Activated B cell treated with CpG ODN at 0.5 μM for 24 hours (primary cell): ENCODE data around the gene SIAH3. TPM values are rescaled to one million over a fixed set of nuclear protein-coding genes. Genes with fewer than 3 reads are reported as not detected.

Experiments used
- ATAC-seq: fragments of 200-7000 bp; cut with Tn5 transposase; one replicate; pipeline ENCODE4 v1.10.0; 2021; ENCODE audit warnings: low read depth, mild to moderate bottlenecking, moderate library complexity
- CTCF ChIA-PET: fragments of 350-600 bp; sonication (Branson Sonifier 250); formaldehyde crosslinking; loops from one replicate; lab custom pipeline; 2021; ENCODE audit warnings: antibody characterized with exemption; lab: Charles Lee
- POLR2A ChIA-PET: fragments of 350-600 bp; sonication (Branson Sonifier 250); formaldehyde crosslinking; loops from one replicate; lab custom pipeline; 2021; ENCODE audit warnings: antibody characterized with exemption; lab: Charles Lee
- DNase-seq: peaks from one replicate; pipeline ENCODE4 v3.0.0; 2022
- H3K27ac Mint-ChIP-seq: one replicate; pipeline ENCODE4 v1.8.0; 2020; ENCODE audit warnings: mixed read lengths
- H3K27me3 Mint-ChIP-seq: one replicate; pipeline ENCODE4 v1.8.0; 2021; ENCODE audit warnings: mixed read lengths
- H3K36me3 Mint-ChIP-seq: one replicate; pipeline ENCODE4 v1.8.0; 2021; ENCODE audit warnings: low read depth, mixed read lengths
- H3K4me1 Mint-ChIP-seq: one replicate; pipeline ENCODE4 v1.8.0; 2021; ENCODE audit warnings: mixed read lengths
- H3K4me3 Mint-ChIP-seq: one replicate; pipeline ENCODE4 v1.8.0; 2020; ENCODE audit warnings: mild to moderate bottlenecking, mixed read lengths
- H3K9me3 Mint-ChIP-seq: one replicate; pipeline ENCODE4 v1.8.0; 2020; ENCODE audit warnings: mixed read lengths
- intact Hi-C: fragments of 100-400 bp; cut with micrococcal nuclease; formaldehyde crosslinking; loops from one replicate; pipeline ENCODE4 v1.15.1; 2024
- total RNA-seq: library from RNA; stranded (reverse); gene quantifications from 2 replicates; pipeline ENCODE4 v1.2.3, GENCODE V29; 2022
- TF ChIP-seq, protein P1 (sequence below): fragments of 200-600 bp; IDR thresholded peaks from one replicate; pipeline ENCODE4 v1.8.0; 2022; ENCODE audit warnings: antibody characterized with exemption, mild to moderate bottlenecking

Gene SIAH3
- total RNA-seq, 1 donor from 2014 or later: not detected

DNA sequence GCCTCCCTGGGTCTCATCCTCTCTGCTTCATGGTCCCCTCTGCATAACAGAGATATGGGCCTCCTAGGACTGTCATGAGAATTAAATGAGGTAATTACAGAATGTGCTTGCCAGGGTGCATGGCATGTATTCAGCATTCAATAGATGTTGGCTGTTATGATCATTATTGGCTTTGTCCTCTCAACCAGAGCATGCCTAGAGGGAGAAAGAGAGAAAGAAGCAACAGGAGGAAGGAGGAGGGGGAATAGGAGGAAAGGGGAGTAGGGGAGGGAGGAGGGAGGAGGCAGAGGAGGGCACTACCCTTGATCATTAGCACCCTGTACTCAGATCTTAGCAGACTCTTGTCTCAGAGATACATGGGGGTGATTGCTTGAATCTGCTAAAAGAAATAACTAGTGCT lies 41.0 kb upstream of the SIAH3 start:
- no peak for ATAC-seq
- intact Hi-C loops: no loop called here
- H3K4me1 Mint-ChIP-seq: no peaks in the 10 kb centered on the region
- no peaks in the 10 kb centered on the region for H3K9me3 Mint-ChIP-seq
- POLR2A ChIA-PET: no interaction called here
- TF ChIP-seq, protein P1, sequence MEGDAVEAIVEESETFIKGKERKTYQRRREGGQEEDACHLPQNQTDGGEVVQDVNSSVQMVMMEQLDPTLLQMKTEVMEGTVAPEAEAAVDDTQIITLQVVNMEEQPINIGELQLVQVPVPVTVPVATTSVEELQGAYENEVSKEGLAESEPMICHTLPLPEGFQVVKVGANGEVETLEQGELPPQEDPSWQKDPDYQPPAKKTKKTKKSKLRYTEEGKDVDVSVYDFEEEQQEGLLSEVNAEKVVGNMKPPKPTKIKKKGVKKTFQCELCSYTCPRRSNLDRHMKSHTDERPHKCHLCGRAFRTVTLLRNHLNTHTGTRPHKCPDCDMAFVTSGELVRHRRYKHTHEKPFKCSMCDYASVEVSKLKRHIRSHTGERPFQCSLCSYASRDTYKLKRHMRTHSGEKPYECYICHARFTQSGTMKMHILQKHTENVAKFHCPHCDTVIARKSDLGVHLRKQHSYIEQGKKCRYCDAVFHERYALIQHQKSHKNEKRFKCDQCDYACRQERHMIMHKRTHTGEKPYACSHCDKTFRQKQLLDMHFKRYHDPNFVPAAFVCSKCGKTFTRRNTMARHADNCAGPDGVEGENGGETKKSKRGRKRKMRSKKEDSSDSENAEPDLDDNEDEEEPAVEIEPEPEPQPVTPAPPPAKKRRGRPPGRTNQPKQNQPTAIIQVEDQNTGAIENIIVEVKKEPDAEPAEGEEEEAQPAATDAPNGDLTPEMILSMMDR: no peak
- no peak overlapping the region for H3K4me3 Mint-ChIP-seq
- no peaks in the 10 kb centered on the region for H3K36me3 Mint-ChIP-seq
- no peak overlapping the region for H3K27ac Mint-ChIP-seq
- peaks cover 17% of the 10 kb centered on the region for H3K27me3 Mint-ChIP-seq
- no peak for DNase-seq
- CTCF ChIA-PET: no interaction called here

- intact Hi-C loops: no loop called here
- Mint-ChIP-seq H3K9me3 (no peaks in the 10 kb centered on the region), H3K27me3 (peaks cover 15% of the 10 kb centered on the region), H3K4me1 (no peaks in the 10 kb centered on the region), H3K36me3 (no peaks in the 10 kb centered on the region), H3K27ac (no peak overlapping the region), H3K4me3 (no peak overlapping the region)
- TF ChIP-seq, protein P1: no peak
- ChIA-PET POLR2A (no interaction called here), CTCF (no interaction called here)
- ATAC-seq (no peak), DNase-seq (no peak)
Measured at GRCh38 chr13:45889590-45890243, 38.2 kb upstream of the SIAH3 start.

GRCh38 chr13:45886466-45886865 lies 34.9 kb upstream of the SIAH3 start:
- H3K4me1 Mint-ChIP-seq: no peaks in the 10 kb centered on the region
- H3K36me3 Mint-ChIP-seq: no peaks in the 10 kb centered on the region
- ChIA-PET POLR2A (no interaction called here), CTCF (no interaction called here)
- intact Hi-C loops: no loop called here
- DNase-seq (no peak), ATAC-seq (no peak)
- H3K4me3 Mint-ChIP-seq: no peak overlapping the region
- peaks cover 8% of the 10 kb centered on the region for H3K27me3 Mint-ChIP-seq
- no peaks in the 10 kb centered on the region for H3K9me3 Mint-ChIP-seq
- H3K27ac Mint-ChIP-seq: no peak overlapping the region
- TF ChIP-seq, protein P1: no peak

- ATAC-seq (no peak), DNase-seq (no peak)
- Mint-ChIP-seq H3K27me3 (peaks cover 2% of the 10 kb centered on the region), H3K4me3 (no peak overlapping the region), H3K4me1 (no peaks in the 10 kb centered on the region), H3K36me3 (no peaks in the 10 kb centered on the region), H3K27ac (no peak overlapping the region), H3K9me3 (no peaks in the 10 kb centered on the region)
- intact Hi-C loops: no loop called here
- TF ChIP-seq, protein P1: no peak
- POLR2A ChIA-PET: no interaction called here
- CTCF ChIA-PET: no interaction called here
Measured at GRCh38 chr13:45885194-45885593, 33.6 kb upstream of the SIAH3 start.

DNA sequence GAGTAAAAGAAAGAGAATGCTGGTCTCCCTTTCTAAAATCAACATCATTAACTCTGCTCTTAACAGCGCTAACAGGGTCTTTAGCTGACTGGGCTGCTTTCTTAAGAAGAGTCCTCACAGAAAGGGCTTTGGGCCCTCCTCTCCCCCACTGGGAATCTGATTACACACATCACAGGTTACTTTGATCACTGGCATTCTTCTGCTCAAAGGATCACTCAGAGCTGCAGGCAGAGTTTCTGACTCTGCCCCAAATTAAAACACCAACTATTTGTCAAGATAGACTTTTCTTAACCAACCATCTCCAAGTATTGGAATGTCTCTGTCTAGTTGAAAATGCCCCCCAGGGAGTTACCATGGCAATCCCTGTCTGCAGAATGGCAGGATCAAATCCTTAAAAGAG lies 31.1 kb upstream of the SIAH3 start:
- TF ChIP-seq, protein P1: no peak
- CTCF ChIA-PET: no interaction called here
- H3K9me3 Mint-ChIP-seq: no peaks in the 10 kb centered on the region
- H3K4me3 Mint-ChIP-seq: no peak overlapping the region
- intact Hi-C loops: no loop called here
- H3K4me1 Mint-ChIP-seq: no peaks in the 10 kb centered on the region
- H3K36me3 Mint-ChIP-seq: no peaks in the 10 kb centered on the region
- DNase-seq: no peak
- POLR2A ChIA-PET: no interaction called here
- peaks cover 4% of the 10 kb centered on the region for H3K27me3 Mint-ChIP-seq
- no peak overlapping the region for H3K27ac Mint-ChIP-seq
- ATAC-seq: no peak
